Breast epithelium (tissue), 3 donors: ENCODE results near the gene CHPT1.

Experiments
- POLR2A ChIP-seq: fragments of 450-650 bp; IDR thresholded peaks from one replicate; pipeline ENCODE4 v1.6.1; 2016; ENCODE audit warnings: antibody characterized with exemption, mild to moderate bottlenecking, moderate library complexity
- POLR2AphosphoS5 ChIP-seq, 3 donors: sonication (generic); formaldehyde crosslinking; IDR thresholded peaks; one replicate each; pipeline ENCODE4 v1.6.1; 2017; ENCODE audit warnings: antibody characterized with exemption in 3 of 3

DNA sequence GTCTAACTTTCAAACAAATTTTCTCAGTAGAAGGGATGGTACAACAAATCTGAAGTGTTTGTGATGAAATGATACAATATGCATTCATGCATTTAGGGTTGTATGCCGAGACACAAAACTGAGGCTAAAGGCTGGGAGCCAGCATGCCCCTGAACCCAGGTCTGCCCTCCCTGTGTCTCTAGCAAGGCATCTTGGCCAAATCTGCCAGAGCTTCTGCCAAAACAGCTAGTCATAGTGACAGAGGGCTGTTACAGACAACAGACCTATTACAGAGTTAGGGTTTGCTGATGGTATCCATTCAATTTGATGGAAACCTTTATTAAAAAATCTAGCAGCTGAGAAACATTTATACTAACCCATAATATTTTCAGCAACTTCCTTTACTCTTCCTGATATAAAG, 11.3 kb upstream of the CHPT1 start:
- TF ChIP-seq POLR2A (no peak), POLR2AphosphoS5 (IDR thresholded peaks at IDR 0.05) (no peak)
